Daoy (cell line): ENCODE measurements around the gene CRAMP1. TPM values are rescaled to one million over a fixed set of nuclear protein-coding genes. Genes with fewer than 3 reads are reported as not detected.

Experiments
- DNase-seq: peaks from one replicate; pipeline ENCODE4 v3.0.0-alpha.2; 2015; ENCODE audit warnings: low read depth
- total RNA-seq: library from RNA; depleted of rRNA; stranded (reverse); fragments of >200 nt; shearing (Covaris generic); gene quantifications from 2 replicates; pipeline ENCODE4 v1.2.3, GENCODE V29; 2014

CRAMP1 gene
- total RNA-seq, 1 experiment from 2014 or later: 5.8 TPM

DNA sequence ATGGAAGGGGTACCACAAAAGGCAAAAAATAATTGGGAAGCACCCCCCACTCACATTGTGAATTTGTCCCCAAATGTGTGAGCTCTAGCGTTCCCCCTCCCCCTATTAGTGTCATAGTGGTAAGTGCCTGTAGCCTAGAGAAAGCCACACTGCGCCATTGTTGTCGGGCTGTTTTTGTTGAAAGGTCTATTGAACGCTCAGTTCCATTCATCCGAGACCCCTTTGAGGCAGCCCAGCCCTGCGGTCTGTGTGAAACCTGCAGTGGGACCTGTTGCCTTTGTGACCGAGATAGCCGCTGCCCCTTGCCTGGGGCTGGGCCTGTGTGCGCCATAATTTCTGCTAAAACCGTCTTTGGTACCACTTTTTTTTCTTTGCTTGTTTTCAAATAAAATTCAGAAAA lies 68.9 kb downstream of the CRAMP1 start:
- DNase-seq: no peak

DNA sequence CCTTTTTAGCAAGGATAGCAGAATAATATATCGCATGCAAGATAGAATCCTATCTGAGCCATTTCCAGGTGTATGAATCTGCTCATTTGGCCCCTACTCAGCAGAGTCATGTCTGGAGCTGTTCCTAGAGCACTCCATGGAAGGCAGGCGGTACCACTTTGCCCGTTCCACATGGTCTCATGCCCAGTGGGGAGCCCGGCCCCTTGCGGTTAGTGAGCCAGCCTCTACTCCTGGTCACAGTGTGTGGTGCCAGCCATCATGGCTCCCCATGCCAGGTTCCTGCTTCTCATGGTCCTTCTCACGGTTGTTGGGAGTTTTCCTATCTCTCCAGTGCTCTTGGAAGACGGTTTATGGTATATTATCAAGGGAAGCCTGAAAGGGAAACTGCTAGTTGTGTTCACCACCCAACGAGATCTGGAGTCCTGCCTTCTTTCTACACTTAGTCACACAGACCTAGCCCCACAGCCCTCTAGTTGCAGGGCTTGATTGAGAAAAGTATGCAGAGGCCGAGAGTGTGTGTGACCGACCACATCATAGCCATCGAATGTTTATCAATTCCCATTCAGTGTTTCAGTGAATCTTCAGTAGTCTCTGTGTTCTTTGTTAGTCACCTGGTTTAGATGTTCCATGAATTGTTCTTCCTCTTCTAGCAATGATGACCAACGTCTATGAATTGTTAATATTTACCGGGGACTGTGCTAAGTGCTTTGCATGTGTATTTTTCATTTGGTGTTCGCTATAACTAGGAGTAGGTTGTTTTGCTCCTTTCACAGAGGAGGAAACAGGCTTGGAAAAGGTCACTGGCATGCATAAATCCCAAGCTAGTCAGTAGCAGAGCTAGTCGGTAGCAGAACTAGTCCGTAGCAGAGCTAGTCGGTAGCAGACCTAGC lies 75.5 kb downstream of the CRAMP1 start:
- no peak for DNase-seq

DNA sequence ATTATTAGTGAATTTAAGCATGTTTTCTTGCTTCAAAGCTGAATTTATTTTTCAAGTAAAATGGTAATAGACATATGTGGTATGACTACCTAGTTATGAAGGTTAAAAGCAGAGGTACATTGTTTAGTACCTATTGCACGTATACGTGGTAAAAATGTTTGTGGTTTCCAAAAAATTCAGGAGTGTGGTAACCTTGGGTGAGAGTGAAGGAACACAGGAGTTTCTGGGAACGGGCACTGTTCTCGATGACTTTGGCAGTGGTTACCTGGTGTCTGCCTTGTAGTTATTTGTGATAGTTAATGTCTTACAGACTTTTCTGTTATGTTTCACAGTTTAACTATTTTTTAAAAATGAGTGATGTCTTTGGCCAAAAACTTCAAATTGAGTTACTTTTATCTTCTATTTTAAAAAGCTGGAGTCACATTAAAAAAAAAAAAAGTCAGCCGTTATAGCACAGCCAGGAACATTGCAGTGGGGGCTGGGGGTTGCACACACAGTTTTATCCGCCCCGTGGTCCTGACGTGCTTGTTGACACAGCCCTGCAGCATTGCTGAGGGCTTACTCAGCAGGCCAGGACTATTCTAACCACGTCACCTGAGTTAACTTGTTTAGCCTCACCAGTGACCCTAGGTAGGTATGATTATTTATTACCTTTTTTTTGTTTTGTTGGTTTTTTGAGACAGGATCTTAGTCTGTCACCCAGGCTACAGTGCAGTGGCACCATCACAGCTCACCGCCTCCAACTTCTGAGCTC lies 76.8 kb downstream of the CRAMP1 start:
- DNase-seq: peak; percentile 71

DNA sequence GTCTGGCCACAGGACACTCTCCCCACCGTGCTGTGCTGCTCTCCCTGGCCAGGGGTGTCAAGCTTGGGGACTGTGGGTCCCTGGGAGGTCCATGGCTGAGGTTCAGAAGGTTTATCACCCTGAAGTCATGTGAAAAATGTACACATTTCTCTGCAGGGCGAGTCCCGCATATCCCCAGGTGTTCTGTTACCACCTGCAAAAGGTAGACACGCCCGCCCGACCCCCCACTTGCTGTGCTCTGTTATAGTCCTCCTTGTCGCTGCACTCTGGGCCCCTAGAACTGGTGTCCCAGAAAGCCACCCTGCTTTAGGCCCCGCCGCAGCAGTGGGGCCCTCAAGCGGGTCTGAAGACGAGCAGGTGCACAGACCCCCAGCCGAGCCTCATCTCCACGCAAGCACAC lies 77.7 kb downstream of the CRAMP1 start:
- no peak for DNase-seq

DNA sequence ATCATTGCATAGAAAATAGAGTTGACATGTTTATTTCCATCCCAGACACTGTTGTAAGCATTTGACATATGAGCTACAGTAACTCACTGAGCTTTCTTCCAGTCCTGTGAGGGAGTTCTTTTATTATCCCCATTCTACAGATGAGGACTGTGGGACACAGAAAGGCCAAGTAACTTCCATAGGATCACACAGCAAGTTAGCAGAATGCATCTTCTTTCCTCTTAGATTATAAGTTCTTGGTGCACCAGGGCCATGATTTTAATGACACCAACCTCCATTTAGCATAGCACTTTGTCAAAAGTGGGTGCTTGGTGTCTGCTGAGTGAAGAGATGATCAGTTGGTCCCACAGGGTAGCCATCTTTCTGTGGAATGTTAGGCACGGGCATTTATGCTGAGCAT lies 78.7 kb downstream of the CRAMP1 start:
- no peak for DNase-seq

DNA sequence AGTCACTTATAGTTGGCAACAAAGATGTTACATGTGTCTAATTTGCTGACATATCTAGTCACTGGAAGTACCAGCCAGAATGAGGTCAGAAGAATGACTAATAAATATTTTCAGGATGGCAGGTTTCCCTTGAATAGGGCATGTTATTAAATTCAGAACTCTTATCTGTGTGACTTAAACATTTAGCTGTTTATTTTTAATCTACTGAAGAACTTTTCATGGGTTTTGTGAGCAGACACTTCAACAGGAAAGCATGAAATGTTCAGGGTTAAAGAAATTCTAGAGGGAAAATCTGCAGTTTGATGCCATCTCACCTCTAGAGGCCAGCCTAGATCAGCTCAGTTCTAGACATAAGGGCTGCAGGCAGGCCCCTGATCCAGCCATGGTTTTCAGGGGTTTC lies 79.1 kb downstream of the CRAMP1 start:
- no peak for DNase-seq

DNA sequence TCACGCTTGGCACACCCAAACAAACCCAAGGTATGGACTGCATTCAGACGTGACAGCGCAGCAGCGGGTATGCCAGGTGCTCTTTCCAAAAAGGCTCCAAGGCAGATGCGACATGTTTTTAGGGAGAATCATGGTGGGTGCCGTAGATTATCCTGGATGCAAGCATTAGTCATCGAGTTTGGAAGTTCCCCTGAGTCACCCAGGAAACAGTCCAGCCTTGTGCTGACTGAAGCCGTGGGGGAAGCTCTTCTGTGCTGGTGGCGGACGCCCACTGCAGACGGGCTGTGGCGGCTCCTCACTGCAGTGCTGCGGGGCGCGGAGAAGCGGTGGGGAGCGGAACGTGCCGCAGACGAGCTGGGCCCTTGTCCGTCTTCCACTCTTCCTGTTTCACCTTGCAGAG lies 79.8 kb downstream of the CRAMP1 start:
- peak; percentile 72 for DNase-seq

DNA sequence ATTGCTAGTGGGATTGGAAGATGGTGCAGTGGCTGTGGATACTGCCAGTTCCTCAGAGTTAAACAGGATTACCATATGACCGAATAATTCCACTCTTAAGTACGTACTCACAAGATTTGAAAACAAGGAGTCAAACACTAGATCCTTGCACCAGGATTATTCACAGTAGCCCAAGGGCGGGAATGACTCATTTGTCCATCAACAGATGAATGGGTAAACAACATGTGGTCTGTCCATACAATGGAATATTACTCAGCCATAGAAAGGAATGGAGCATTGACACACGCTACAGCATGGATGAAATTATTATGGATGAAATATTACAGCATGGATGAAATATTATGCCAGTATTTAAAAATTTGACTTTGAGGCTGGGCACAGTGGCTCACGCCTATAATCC lies 84.7 kb downstream of the CRAMP1 start:
- DNase-seq: no peak

DNA sequence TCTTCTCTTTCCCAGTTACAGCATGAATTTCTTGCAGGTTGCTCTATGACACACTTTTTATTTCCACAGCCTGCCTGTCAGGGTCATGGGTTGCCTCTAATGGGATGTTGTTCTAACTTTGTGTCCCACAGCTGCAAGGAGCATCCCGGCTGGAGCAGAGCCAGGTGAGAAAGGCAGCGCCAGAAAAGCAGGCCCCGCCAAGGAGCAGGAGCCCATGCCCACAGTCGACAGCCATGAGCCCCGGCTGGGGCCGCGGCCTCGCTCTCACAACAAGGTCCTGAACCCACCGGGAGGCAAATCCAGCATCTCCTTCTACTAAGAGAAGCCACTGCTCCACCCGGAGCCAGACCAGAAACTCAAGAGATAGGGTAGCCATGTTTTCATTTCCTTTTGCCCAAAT lies 86.5 kb downstream of the CRAMP1 start:
- no peak for DNase-seq

DNA sequence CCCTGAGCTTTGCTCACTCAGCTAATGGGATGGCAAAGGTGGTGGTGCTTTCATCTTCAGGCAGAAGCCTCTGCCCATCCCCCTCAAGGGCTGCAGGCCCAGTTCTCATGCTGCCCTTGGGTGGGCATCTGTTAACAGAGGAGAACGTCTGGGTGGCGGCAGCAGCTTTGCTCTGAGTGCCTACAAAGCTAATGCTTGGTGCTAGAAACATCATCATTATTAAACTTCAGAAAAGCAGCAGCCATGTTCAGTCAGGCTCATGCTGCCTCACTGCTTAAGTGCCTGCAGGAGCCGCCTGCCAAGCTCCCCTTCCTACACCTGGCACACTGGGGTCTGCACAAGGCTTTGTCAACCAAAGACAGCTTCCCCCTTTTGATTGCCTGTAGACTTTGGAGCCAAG lies 88.1 kb downstream of the CRAMP1 start:
- no peak for DNase-seq

DNA sequence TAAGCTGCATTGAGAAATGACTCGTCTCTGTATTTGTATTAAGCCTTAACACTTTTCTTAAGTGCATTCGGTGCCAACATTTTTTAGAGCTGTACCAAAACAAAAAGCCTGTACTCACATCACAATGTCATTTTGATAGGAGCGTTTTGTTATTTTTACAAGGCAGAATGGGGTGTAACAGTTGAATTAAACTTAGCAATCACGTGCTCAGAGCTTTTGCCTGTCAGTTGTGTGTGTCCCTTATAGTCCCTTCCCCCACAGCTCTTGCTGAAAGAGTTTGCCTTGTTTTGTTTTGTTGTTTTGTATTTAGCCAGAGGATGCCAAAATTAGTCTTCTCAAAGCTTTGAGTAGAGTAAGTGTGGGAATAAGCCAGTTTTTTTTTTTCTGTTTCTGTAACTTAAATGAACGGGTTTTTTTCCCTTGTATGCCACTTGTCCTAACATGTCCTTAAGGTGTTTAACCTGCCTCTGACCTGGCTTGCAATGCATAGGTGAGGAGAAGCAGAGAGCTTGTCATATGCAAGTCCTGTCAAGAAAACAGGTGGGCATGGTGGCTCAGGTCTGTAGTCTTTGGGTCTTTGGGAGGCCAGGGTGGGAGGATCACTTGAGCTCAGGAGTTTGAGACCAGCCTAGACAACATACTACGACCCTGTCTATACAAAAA lies 89.2 kb downstream of the CRAMP1 start:
- DNase-seq: no peak

DNA sequence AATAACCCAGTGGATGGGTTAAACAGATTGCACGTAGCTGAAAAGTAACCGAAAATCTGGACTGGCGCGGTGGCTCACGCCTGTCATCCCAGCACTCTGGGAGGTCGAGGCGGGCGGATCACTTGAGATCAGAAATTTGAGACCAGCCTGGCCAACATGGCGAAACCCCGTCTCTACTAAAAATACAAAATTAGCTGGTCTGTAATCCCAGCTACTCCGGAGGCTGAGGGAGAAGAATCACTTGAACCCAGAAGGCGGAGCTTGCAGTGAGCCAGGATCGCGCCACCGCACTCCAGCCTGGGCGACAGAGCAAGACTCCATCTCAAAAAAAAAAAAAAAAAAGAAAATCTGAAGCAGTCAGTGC lies 93.1 kb downstream of the CRAMP1 start:
- peak; percentile 28 for DNase-seq

DNA sequence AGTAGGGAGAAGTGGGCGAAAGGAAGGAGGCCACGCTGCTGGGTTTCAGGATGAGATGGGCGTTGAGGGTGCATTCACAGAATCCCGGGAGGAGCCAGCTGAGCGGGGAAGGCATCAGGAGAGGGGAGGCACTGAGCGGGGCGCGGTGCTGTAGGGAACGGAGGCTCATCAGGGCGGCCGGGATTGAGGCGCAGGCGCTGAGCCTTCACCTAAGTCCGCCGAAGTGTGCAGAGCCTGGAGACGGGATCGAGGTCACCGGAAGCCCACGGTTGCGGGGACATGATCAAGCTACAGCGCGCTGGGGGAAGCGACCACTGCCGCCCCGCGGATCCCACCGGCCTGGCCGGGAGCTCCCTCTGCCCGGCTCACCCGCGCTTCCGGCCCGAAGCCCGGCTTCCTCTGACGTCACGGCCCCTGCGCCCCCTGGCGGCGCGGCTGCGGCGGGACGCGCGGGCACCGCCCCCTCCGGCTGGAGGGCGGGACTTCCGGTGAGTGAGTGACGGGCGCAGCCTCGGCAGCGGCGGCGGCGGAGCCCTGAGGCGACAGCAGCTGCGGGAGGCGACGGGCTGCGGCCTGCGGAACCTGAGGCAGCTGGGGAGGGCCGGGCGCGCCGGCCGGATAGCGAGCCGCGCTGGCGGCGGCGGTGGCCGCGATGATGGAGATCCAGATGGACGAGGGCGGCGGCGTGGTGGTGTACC lies 93.7 kb downstream of the CRAMP1 start, which contains the start of gene MAPK8IP3:
Gene MAPK8IP3, plus strand, starts transcription at position 508 of the 698 bp plus-strand sequence. Its CDS starts 145 bp downstream, at position 653.
- peak; percentile 92 for DNase-seq

DNA sequence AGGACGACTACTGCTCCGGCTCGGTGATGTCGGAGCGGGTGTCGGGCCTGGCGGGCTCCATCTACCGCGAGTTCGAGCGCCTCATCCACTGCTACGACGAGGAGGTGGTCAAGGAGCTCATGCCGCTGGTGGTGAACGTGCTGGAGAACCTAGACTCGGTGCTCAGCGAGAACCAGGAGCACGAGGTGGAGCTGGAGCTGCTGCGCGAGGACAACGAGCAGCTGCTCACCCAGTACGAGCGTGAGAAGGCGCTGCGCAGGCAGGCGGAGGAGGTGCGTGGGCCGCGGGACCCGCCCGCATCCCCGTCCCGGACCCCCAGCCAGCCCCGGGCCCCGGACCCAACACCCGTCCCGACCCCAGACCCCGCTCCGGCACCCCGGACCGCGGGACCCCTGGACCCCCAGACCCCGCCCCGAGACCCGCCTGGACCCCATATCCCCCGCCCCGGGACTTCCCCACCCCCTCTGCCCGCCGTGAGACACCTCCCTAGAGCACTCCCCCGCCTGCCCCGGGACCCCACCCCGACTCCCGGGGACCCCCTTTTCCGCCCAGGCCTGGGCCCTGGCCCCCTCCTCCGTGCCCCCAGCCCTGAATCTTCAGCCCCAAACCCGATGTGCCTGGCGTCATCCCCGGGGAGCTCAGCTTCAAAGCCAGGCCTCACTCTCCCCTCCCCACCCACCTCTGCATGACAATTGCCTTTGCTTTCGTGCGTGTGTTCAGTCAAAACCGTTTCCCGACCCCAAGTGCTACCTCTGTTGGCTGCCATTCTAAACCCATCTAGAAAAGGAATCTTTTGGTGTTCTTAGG lies 94.4 kb downstream of the CRAMP1 start:
- no peak for DNase-seq

DNA sequence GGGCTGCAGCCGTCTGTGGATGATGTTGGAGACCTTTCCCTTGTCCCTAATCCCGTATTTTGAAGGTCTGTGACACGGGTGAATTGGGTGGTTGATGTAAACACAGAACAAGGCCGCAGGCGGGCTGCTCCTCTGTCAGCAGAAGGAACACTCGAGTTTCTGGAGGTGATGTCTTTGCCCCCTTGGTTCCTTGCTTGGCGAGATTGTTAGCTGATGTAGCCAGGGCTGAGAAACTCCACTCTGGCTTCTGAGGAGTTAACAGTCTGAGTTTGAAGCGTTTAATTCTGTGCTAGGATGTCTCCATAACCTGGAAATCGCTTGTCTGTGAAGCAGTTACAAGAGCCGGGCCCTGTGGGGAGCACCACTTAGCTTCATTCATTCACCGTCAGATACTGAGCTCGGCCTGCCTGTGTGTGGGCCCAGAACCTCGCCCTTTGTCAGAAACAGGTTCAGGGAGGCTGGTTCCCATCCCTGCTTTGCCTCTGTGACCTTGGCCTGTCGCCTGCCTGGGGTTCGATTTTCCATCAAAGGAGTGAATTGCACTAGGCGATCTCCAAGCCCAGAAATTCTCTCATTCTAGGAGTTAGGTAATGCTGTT lies 95.1 kb downstream of the CRAMP1 start:
- no peak for DNase-seq

DNA sequence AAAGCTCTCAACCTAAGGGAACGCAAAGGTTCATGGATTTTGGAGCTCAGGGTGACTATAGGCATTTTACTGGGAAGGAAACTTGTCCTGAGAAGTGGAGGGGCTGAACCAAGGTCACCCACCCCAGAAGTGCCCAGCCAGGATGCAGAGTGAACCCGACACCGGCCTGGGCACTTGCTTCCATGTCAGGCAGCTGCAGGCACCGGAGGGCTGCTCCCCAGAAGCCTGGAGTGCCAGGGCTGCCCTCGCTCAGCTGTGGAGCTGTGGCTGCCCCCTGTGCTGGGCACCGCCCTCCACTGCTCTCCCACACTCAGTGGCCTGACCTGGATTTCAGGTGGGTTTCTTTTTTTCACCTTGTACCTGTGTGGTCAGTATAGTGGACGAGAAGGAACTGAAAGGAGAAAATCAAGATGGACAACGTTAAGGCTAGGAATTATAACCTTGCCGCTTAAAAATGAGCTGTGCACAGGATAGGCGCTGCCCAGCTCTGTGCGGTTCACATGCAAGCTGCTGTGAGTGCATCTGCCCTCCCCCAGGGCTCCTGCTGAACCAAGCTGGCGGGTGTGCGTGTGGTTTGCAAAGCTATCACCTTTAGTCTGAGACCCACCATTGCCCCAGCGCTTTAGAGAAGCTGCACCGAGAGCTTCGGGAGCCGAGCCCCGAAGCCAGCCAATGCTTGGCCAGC lies 96.1 kb downstream of the CRAMP1 start:
- DNase-seq: no peak

DNA sequence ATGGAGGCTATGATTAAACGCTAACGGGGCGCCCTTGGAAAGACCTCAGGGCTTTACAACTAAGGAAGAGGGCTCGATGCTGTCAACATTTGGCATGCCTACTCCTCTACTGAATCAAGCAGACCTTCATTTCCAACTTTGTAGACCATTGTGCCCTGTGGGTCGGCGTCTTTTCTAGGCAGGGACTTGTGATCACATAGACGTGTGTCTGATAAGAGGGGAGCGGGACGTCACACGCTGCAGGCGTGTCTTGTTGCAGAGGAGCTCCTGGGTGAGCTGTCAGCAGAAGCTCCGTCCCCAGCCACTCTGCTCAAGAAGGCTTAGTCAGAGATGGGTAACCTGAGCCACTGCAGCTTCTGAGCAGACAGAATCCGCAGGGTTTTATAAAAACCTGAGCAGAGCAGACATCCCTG lies 96.6 kb downstream of the CRAMP1 start:
- DNase-seq: peak; percentile 48

DNA sequence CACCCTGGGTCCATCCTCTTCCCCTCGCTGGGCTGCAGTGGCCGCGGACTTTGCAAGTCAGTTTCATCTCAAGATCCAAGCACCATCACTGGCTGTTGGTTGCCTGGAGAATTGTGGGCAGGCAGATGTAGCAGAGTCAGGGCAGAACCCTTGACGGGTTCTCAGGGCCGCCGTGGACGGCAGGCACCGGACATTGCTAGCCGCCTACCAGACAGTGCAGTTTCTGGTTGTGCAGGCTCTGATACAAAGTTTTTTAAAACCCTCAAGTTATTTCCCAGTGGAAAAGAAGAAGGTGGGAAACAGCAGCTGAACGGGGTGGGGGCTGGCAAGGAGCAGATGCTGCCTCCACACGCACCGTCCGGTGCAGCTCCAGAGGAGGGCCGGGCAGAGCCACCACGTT lies 97.2 kb downstream of the CRAMP1 start:
- DNase-seq: no peak

DNA sequence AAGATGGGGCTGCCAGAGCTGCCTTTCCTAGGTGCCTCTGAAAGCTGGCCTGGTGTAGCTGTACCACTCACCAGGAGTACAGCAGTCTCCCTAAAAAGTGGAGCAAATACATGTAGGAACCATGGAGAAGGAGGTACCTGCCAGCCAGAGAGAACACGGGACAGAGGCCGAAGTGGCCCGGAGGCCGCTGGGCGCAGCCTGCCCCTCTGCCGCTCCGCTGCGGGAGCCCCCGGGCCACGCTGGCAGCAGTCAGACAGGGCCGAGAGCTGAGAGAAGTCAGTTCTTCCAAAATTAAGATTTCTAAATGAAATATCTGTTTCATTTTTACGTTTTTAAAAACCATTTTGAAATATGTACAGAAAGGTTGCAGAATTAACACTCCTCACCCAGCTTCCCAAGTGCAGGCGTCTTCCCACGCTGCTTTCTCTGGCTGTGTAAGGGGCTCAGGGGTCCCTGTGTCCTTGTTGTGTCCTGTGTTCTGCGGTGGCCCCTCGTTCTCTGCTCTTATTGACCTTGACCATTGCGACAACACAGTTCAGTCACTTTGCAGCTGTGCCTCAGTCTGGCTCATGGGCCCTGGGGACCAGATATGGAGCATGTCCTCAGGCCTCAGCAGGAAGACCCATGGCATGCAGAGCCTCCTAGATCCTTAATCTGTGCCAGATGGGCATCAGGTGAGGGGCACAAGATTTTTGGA lies 98.8 kb downstream of the CRAMP1 start:
- DNase-seq: no peak
